PFSK-1 (cell line): ENCODE measurements around the gene EIF3J.

Experiments
- POLR2AphosphoS5 ChIP-seq: IDR thresholded peaks from 2 replicates; pipeline ENCODE4 v1.6.1; 2012; ENCODE audit warnings: low read depth, mild to moderate bottlenecking, control low read depth, low read length, moderate library complexity
- SIN3A ChIP-seq: IDR thresholded peaks from 2 replicates; pipeline ENCODE4 v1.6.1; 2012; ENCODE audit warnings: mild to moderate bottlenecking, low read length, moderate library complexity, borderline replicate concordance; ENCODE audit not compliant: insufficient read depth
- TAF1 ChIP-seq: IDR thresholded peaks from 2 replicates; pipeline ENCODE4 v1.6.1; 2012; ENCODE audit warnings: low read length, control low read depth, borderline replicate concordance; ENCODE audit not compliant: insufficient read depth
- TF ChIP-seq, protein P1 (sequence below), 2 experiments: IDR thresholded peaks; 2 replicates each; pipeline versions ENCODE4 v1.6.1 to v1.8.0; 2011 to 2012; ENCODE audit warnings: low read depth in 2 of 2, low read length in 2 of 2, control low read depth in 1 of 2, inconsistent platforms in 1 of 2, mild to moderate bottlenecking in 1 of 2, moderate library complexity in 1 of 2; ENCODE audit not compliant: insufficient read depth in 1 of 2

DNA sequence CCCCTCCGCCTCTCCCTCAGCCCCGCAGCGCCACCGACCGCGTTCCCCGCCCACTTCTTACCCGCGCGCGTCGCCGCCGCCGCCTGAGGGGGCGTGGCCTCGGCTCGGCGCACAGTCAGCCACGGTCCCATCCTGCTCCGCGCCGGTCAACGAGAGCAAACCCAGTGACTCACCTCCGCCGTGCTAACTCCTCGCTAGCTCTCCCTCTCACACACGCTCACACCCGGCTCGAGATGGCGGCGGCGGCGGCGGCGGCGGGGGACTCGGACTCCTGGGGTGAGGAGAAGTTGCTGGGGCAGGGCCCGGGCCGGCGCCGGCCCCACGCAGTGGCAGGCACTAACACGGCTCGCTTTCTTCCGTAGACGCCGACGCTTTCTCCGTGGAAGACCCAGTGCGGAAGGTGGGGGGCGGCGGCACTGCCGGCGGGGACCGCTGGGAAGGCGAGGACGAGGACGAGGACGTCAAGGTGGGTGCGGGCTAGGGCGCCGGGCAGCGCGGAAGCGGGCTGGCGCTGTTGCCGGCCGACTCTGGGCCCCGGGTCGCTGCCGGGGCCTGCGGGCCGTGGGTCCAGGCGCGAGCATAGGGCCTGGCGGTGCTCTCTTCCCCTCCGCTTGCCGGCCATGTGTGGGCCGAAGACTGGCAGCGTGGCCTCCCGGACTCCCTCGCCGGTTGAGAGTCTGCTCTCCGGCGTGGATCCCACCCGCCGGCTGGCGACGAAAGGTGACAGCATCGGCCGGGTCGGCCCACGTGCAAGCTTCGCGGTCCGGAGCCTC, at the start of gene EIF3J:
- TF ChIP-seq POLR2AphosphoS5, result peak; percentile 76
- TF ChIP-seq, protein P1, sequence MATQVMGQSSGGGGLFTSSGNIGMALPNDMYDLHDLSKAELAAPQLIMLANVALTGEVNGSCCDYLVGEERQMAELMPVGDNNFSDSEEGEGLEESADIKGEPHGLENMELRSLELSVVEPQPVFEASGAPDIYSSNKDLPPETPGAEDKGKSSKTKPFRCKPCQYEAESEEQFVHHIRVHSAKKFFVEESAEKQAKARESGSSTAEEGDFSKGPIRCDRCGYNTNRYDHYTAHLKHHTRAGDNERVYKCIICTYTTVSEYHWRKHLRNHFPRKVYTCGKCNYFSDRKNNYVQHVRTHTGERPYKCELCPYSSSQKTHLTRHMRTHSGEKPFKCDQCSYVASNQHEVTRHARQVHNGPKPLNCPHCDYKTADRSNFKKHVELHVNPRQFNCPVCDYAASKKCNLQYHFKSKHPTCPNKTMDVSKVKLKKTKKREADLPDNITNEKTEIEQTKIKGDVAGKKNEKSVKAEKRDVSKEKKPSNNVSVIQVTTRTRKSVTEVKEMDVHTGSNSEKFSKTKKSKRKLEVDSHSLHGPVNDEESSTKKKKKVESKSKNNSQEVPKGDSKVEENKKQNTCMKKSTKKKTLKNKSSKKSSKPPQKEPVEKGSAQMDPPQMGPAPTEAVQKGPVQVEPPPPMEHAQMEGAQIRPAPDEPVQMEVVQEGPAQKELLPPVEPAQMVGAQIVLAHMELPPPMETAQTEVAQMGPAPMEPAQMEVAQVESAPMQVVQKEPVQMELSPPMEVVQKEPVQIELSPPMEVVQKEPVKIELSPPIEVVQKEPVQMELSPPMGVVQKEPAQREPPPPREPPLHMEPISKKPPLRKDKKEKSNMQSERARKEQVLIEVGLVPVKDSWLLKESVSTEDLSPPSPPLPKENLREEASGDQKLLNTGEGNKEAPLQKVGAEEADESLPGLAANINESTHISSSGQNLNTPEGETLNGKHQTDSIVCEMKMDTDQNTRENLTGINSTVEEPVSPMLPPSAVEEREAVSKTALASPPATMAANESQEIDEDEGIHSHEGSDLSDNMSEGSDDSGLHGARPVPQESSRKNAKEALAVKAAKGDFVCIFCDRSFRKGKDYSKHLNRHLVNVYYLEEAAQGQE (IDR thresholded peaks at IDR 0.05; ENCODE audit: insufficient read depth in 1 of 2, low read depth in 2 of 2, low read length in 2 of 2), result no peak
- TF ChIP-seq SIN3A, result peak; percentile 73; the same call in 1 of the 2 replicates
- peak; percentile 91; the same call in 1 of the 2 replicates for TF ChIP-seq TAF1
